K562 (cell line): Measurements from ENCODE around the gene MYO7A. TPM values are rescaled to one million over a fixed set of nuclear protein-coding genes. Genes with fewer than 3 reads are reported as not detected.

Experiments used
- ATAC-seq: fragments of 200-7000 bp; cut with Tn5 transposase; 3 replicates; pipeline ENCODE4 v1.9.1; 2020; ENCODE audit warnings: moderate library complexity
- BruUV-seq: library from RNA; stranded (reverse); fragments of 400-500 nt; replicated peaks from 2 replicates; lab custom pipeline; 2021; lab: Mats Ljungman, UMichigan
- CTCF ChIA-PET: fragments of 300-600 bp; formaldehyde crosslinking; extraction: SDS; loops from one replicate; lab custom pipeline; 2021; ENCODE audit warnings: low intra/inter-chr PET ratio; lab: Yijun Ruan, JAX
- POLR2A ChIA-PET: fragments of 300-600, 350-650 bp; sonication (Branson Sonifier 250); formaldehyde crosslinking; extraction: SDS; loops from one replicate; lab custom pipeline; 2021; ENCODE audit warnings: antibody characterized with exemption, inconsistent platforms; lab: Yijun Ruan, JAX
- DNase-seq, 4 experiments: peaks; one replicate each; pipeline versions ENCODE4 v3.0.0 to v3.0.0-alpha.2; 2011 to 2018; ENCODE audit warnings: low spot score in 3 of 4, mixed read lengths in 3 of 4; ENCODE audit errors: extremely low read depth in 1 of 4
- FAIRE-seq: peaks from 2 replicates; lab custom pipeline; 2011; peaks lifted over from hg19 to GRCh38; lab: Jason Lieb, UNC
- H2AFZ ChIP-seq: 2 replicates; pipeline ENCODE4 v1.6.0; 2011; ENCODE audit warnings: low read depth, low read length, control low read depth, inconsistent platforms
- H3K27ac ChIP-seq: fragments of 200-600 bp; 3 replicates; pipeline ENCODE4 v1.8.0; 2011; ENCODE audit warnings: low read depth, mild to moderate bottlenecking, control low read depth, inconsistent platforms, low read length, moderate library complexity, mixed read lengths; ENCODE audit errors: extremely low read depth
- H3K27me3 ChIP-seq, 2 experiments: fragments of 300-600 bp in 1 of 2; 2 replicates in 1 of 2; 3 replicates in 1 of 2; pipeline versions ENCODE4 v1.6.0 to v1.8.0; 2011; ENCODE audit warnings: inconsistent platforms in 2 of 2, low read length in 2 of 2, mild to moderate bottlenecking in 1 of 2, mixed read lengths in 1 of 2, moderate library complexity in 1 of 2; ENCODE audit not compliant: control insufficient read depth in 2 of 2, insufficient read depth in 2 of 2
- H3K36me3 ChIP-seq: fragments of 300-600 bp; 3 replicates; pipeline ENCODE4 v1.8.0; 2011; ENCODE audit warnings: mild to moderate bottlenecking, low read length, inconsistent platforms; ENCODE audit not compliant: control insufficient read depth, insufficient read depth
- H3K4me1 ChIP-seq, 2 experiments: fragments of 200-600 bp in 1 of 2; replicated peaks in 1 of 2; 2 replicates in 1 of 2; 3 replicates in 1 of 2; pipeline versions ENCODE4 v1.5.1 to v1.8.0; 2011; ENCODE audit warnings: inconsistent platforms in 2 of 2, low read length in 2 of 2, mild to moderate bottlenecking in 1 of 2, mixed read lengths in 1 of 2, moderate library complexity in 1 of 2; ENCODE audit not compliant: control insufficient read depth in 2 of 2, insufficient read depth in 2 of 2
- H3K4me2 ChIP-seq: 2 replicates; pipeline ENCODE4 v1.6.1; 2011; ENCODE audit warnings: low read length, control low read depth, inconsistent platforms, mixed read lengths; ENCODE audit not compliant: insufficient read depth
- H3K4me3 ChIP-seq: fragments of 200-600 bp; sonication (generic), shearing (Covaris generic); 2 replicates; pipeline ENCODE4 v1.5.1; 2016; ENCODE audit warnings: control low read depth, inconsistent platforms
- H3K79me2 ChIP-seq: fragments of 200-600 bp; 3 replicates; pipeline ENCODE4 v1.8.0; 2011; ENCODE audit warnings: low read length, inconsistent platforms; ENCODE audit not compliant: control insufficient read depth, insufficient read depth
- H3K9ac ChIP-seq, 2 experiments: 2 replicates each; pipeline versions ENCODE4 v1.6.0 to v1.6.1; 2011; ENCODE audit warnings: low read depth in 2 of 2, low read length in 2 of 2, control low read depth in 1 of 2, inconsistent platforms in 1 of 2, mild to moderate bottlenecking in 1 of 2, mixed read lengths in 1 of 2; ENCODE audit not compliant: insufficient read depth in 1 of 2
- H3K9me1 ChIP-seq: one replicate; pipeline ENCODE4 v1.6.0; 2011; ENCODE audit warnings: inconsistent platforms, mild to moderate bottlenecking, low read length, moderate library complexity; ENCODE audit not compliant: control insufficient read depth, insufficient read depth
- H3K9me3 ChIP-seq: replicated peaks from 2 replicates; pipeline ENCODE4 v1.5.1; 2011; ENCODE audit warnings: low read depth, low read length, inconsistent platforms; ENCODE audit not compliant: control insufficient read depth, insufficient read depth
- H4K20me1 ChIP-seq: replicated peaks from 2 replicates; pipeline ENCODE4 v1.6.1; 2011; ENCODE audit warnings: low read length, inconsistent platforms, mixed read lengths; ENCODE audit not compliant: control insufficient read depth, insufficient read depth
- KAT7 ChIP-seq: sonication (generic); formaldehyde crosslinking; IDR thresholded peaks from 2 replicates; pipeline ENCODE4 v1.8.0; 2022; ENCODE audit warnings: missing genetic modification reagents, mild to moderate bottlenecking, borderline replicate concordance
- WGBS: fragments of 100-300 bp; shearing (Covaris generic); methylation state at CpG from one replicate; pipeline ENCODE4 v1.1.6; 2016; ENCODE audit warnings: low coverage, mixed read lengths; ENCODE audit not compliant: insufficient coverage; ENCODE audit errors: missing lambda C conversion rate; 5-methylcytosine and 5-hydroxymethylcytosine counted together
- in situ Hi-C: fragments of 300-500 bp; cut with MboI; formaldehyde crosslinking; loops from 4 replicates; pipeline ENCODE4 v1.15.0; 2018; ENCODE audit warnings: inconsistent platforms, mixed read lengths
- intact Hi-C: fragments of 100-400 bp; cut with micrococcal nuclease; formaldehyde crosslinking; loops from 2 replicates; pipeline ENCODE4 v1.14.2; 2022
- polyA plus RNA-seq, 8 experiments: library from polyadenylated mRNA; depleted of rRNA in 4 of 8; stranded (reverse) in 5 of 8; unstranded in 3 of 8; fragments of >200 nt; fragmentation: Nextera tagmentation in 2 of 8; fragmentation: Illumina TruSeq in 1 of 8; extraction: Ambion mirVana in 2 of 8; extraction: Trizol in 1 of 8; gene quantifications; 2 replicates each; pipeline versions ENCODE4 v1.2.1 to v1.2.3, GENCODE V29; 2011 to 2014; ENCODE audit warnings: inconsistent platforms in 1 of 8, missing spikeins in 1 of 8
- total RNA-seq, 7 experiments: library from RNA; depleted of rRNA in 6 of 7; stranded (reverse); fragments of >200 nt in 6 of 7; fragmentation: Illumina TruSeq in 2 of 7; extraction: Trizol in 2 of 7; gene quantifications; 2 replicates each; pipeline versions ENCODE4 v1.2.1 to v1.2.3, GENCODE V29; 2011 to 2021; ENCODE audit warnings: low replicate concordance in 1 of 7
- TF ChIP-seq, protein P1 (sequence below), 2 experiments: fragments of 450-650 bp in 1 of 2; sonication (generic) in 1 of 2; formaldehyde crosslinking in 1 of 2; IDR thresholded peaks in 1 of 2; conservative IDR thresholded peaks in 1 of 2; 2 replicates each; pipeline versions ENCODE4 v1.6.1 to v1.8.1; 2016 to 2023; ENCODE audit warnings: mild to moderate bottlenecking in 2 of 2, moderate library complexity in 2 of 2, inconsistent platforms in 1 of 2, missing genetic modification reagents in 1 of 2

The MYO7A gene
- total and polyA plus RNA-seq, 9 of the 15 experiments (the other 6 are each of a cell fraction or from before 2014, with no cell fraction given): 0.01 to 0.11 (median 0.07) TPM; not detected in 1

DNA sequence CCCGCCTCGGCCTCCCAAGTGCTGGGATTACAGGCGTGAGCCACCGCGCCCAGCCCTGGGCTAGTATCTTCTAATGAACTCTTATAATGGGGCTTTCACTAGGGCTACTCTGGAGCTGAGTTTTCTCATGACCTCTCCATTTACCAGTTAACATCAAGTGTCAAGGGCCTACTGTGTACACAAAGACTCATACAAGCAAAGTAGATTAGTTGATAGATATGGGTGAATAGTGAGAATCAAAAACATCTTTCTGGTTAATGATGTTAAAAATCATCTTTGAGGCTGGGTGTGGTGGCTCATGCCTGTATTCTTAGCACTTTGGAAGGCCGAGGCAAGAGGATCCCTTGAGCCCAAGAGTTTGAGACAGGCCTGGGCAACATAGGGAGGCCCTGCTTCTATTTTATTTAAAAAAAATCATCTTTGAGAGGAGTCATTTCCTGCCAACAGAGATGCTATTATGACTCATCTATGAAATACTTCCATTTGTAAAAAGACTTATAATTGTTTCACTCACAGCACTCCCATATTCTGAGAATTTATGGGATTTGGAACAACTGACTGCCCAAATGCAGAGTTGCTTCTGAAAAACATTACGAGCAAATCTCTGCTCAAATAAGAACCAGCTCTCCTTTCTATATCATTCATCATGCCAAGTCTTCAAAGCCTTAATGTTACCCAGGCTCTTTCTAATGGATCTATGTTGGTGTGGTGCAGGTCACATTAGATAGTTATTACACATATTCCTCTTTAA, 116.4 kb downstream of the MYO7A start:
- Histone ChIP-seq H4K20me1 (no peaks in the 10 kb centered on the region), H3K27me3 (no peaks in the 10 kb centered on the region; a peak in 1 of 5 replicates), H3K4me2 (no peak overlapping the region), H3K9ac (no peak overlapping the region), H3K4me3 (no peak overlapping the region), H2AFZ (no peak overlapping the region), H3K4me1 (no peaks in the 10 kb centered on the region; a peak in 1 of 5 replicates), H3K79me2 (no peaks in the 10 kb centered on the region), H3K9me3 (no peaks in the 10 kb centered on the region), H3K9me1 (no peaks in the 10 kb centered on the region), H3K36me3 (no peaks in the 10 kb centered on the region), H3K27ac (no peak overlapping the region)
- BruUV-seq: no TSS peak
- no peak for ATAC-seq
- 20% methylated on average over 7 of the region's 7 CpGs for WGBS
- no peak for FAIRE-seq
- ChIA-PET CTCF (no interaction called here), POLR2A (interaction anchor here (0.6 kb wide), 1 partner anchor 56 kb away, joined by 3 read pairs; no protein-coding TSS in a partner anchor)
- TF ChIP-seq KAT7 (CRISPR knock-in tag): no peak
- TF ChIP-seq, protein P1, sequence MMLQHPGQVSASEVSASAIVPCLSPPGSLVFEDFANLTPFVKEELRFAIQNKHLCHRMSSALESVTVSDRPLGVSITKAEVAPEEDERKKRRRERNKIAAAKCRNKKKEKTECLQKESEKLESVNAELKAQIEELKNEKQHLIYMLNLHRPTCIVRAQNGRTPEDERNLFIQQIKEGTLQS (IDR thresholded peaks at IDR 0.05): 0 out of 2 replicates have a peak, but pooled peaks have one; percentile 12
- TF ChIP-seq, protein P1 (CRISPR knock-in tag; conservative IDR thresholded peaks at IDR 0.05): no peak
- DNase-seq: no peak
- intact Hi-C loops (no loop called here), in situ Hi-C loops (no loop called here)
